Fibroblast of pulmonary artery (primary cell): ENCODE results near the gene RGPD5.
"Not testable (repeated sequence)": the region's sequence is repeated elsewhere in the genome, so short reads cannot be mapped to it uniquely, and the experiment has no call there.

Source experiments
- DNase-seq: peaks from one replicate; pipeline ENCODE4 v3.0.0-alpha.2; 2010; ENCODE audit warnings: low read depth
- H3K4me3 ChIP-seq: replicated peaks from 2 replicates; pipeline ENCODE4 v1.5.1; 2011; ENCODE audit warnings: low read depth, mild to moderate bottlenecking, control low read depth, low read length, moderate library complexity

RGPD5 gene

GRCh38 chr2:109888414-109888813, 94.3 kb downstream of the RGPD5 start:
- H3K4me3 ChIP-seq, DNase-seq: not testable (repeated sequence)

- not testable (repeated sequence) for H3K4me3 ChIP-seq, DNase-seq
Observed at GRCh38 chr2:109889909-109890308, 95.8 kb downstream of the RGPD5 start.

GRCh38 chr2:109891024-109891423, 96.9 kb downstream of the RGPD5 start:
- not testable (repeated sequence) for DNase-seq, H3K4me3 ChIP-seq

DNA sequence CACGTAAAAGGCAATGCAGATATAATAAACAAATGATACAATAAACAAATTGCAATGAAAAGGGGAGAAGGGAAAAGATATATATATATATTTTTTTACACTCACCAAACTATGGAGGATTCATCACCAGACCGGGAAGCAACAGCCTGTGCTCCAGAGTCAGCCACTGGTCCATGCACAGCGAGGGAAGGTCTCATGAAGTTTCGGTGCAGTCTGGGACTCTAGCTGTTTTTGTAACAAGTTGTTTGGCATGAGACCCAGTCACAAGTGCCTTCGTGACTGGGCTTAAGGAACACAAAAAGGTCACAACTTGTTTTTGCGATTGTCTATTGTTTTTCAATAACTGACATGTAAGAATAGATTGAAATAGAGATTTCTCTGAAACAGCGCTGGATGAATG, 99.6 kb downstream of the RGPD5 start:
- not testable (repeated sequence) for H3K4me3 ChIP-seq, DNase-seq

DNA sequence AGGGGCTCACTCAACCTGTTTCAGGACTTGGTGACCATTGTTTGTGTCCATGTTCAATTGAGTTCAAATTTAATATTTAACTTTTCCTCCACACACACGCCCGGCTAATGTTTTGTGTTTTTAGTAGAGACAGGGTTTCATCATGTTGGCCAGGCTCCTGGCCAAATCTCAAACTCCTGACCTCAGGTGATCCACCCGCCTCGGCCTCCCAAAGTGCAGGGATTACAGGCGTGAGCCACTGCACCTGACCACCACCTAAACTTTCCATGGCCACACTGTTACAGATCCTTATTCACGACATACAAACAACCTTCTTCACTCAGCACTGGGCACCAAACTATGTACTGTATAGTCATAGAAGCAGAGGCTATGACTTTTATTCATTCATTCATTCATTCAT, 100.0 kb downstream of the RGPD5 start:
- not testable (repeated sequence) for DNase-seq, H3K4me3 ChIP-seq

DNA sequence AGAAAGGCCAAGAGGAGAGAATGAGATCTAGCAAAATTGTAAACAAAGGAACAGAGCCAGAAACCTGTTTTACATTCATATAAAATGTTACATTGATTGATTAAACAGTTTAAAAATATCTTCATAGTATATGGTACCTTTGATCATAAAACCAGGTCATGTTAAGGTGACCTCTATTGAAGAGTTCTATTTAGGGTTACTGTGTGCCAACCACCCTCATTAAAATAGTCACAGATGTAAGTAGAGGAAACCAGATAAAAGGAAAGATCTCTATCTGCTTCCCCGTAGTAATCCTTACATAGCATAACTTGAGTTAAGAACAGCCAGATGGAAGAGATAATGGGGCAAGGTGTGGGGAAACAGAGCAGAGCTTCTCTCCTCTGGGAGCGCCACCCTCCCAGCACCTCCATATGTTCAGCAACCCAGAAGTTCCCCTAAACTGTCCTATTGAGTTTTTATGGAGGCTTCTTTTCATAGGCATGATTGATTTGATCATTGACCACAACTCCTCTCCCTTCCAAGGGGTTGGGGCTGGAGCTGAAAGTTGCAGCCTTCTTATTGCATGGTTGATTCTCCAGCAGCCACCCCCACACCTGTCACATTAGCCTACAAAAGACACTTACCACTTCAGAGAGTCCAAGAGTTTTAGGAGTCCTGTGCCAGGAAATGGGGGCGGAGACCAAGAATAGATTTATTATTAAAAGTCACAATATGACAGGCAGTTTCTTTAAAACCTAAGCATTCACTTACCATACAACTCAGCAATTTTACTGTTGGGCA, 101.2 kb downstream of the RGPD5 start:
- DNase-seq, H3K4me3 ChIP-seq: not testable (repeated sequence)

DNA sequence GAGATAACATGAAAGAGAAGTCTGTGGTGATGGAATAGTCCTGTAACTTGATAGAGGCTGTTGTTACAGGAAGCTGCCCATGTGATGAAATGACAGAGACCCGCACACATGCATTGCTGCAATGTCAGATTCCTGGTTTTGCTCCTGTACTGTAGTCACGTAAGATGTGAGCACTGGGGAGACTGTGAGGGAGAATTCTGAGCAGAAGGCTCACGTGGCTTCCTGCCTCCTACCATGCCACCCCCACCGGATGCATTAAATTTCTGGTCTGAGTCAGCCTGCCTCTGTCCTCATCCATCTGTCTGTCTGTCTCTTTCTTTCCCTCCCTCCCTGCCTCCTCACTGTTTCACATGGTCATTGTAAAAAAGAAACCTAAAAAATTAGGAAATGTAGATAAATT, 102.1 kb downstream of the RGPD5 start:
- not testable (repeated sequence) for H3K4me3 ChIP-seq, DNase-seq

DNA sequence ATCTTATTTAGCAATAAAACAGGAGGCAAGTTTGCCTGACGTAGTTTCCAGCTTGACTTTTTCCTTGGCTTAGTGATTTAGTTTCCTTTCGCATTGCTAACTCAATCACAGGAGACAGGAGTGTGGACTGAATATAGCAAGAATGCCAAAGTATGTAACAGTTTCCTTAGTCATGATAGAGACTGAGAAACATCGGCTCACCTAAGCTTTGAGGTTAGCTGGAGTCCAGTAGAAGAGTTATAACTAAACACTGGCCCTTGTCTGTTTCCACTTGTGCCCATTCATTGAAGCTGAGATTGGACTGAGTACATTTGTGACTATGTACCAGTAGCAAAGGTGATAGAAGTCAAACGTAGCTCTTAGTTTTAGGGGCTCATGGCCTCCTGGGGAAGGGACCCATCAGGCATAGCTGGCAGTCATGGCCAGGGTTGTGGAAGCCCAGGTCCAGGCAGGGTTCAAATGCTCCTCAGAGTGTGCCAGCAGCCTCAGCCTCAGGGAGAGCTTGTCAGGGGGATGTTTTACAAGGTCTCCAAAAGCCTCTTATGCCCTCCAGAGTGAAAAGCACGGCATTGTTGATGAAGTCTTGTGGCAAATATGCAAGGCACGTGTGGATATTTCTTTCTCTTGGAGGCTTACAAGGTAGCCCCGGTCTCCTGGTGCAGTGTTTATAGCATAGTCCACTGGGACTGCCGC, 103.8 kb downstream of the RGPD5 start:
- not testable (repeated sequence) for H3K4me3 ChIP-seq, DNase-seq

GRCh38 chr2:109898462-109899336, 104.6 kb downstream of the RGPD5 start, which contains the start of gene LIMS3:
LIMS3 (plus strand) TSS chr2:109898688; CDS start chr2:109898729, 41 bp downstream.
- not testable (repeated sequence) for H3K4me3 ChIP-seq, DNase-seq

DNA sequence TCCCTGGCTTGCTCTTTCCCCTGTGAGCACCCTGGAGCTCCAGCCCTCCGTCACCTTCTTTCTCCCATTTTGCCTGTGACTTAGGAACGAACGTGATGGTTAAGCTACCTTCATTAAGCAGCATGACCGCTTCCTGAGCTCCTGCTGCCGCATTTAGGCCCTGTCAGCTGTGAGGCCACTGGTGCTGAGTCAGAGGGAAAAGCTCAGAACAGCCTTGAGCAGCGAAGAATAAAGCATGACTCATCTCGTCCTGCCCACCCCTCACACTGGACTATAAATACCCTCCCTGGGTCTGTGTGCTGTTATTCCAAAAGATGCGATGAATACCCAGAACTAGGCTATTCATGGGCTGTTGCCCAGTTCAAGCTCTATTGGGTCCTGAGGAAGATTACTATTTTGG, 111.7 kb downstream of the RGPD5 start:
- not testable (repeated sequence) for DNase-seq, H3K4me3 ChIP-seq
